Panc1 (cell line): ENCODE data around the gene ESCO1. TPM values are rescaled to one million over a fixed set of nuclear protein-coding genes. Genes with fewer than 3 reads are reported as not detected.

Experiments
- ATAC-seq: fragments of 200-7000 bp; cut with Tn5 transposase; 2 replicates; pipeline ENCODE4 v1.9.1; 2020; ENCODE audit warnings: mild to moderate bottlenecking, moderate library complexity
- BruUV-seq: library from RNA; stranded (reverse); fragments of 400-500 nt; replicated peaks from 2 replicates; lab custom pipeline; 2021; lab: Mats Ljungman, UMichigan
- CTCF ChIA-PET: fragments of 300-600 bp; sonication (Branson Sonifier 250); formaldehyde crosslinking; loops from one replicate; lab custom pipeline; 2022; ENCODE audit warnings: antibody characterized with exemption; lab: Charles Lee
- POLR2A ChIA-PET: fragments of 300-600 bp; sonication (Branson Sonifier 250); formaldehyde crosslinking; loops from one replicate; lab custom pipeline; 2022; ENCODE audit warnings: antibody characterized with exemption; lab: Charles Lee
- DNase-seq: peaks from one replicate; pipeline ENCODE4 v3.0.0-alpha.2; 2010; ENCODE audit warnings: low read depth, low spot score
- H3K27ac ChIP-seq: 2 replicates; pipeline ENCODE4 v1.5.1; 2011; ENCODE audit warnings: mild to moderate bottlenecking, low read length, inconsistent platforms
- H3K27me3 ChIP-seq: fragments of 200-500 bp; sonication (Bioruptor generic); 2 replicates; pipeline ENCODE4 v1.6.0; 2014; ENCODE audit warnings: low read length, inconsistent platforms; ENCODE audit not compliant: control insufficient read depth, insufficient read depth
- H3K36me3 ChIP-seq: fragments of 200-500 bp; sonication (Bioruptor generic); 2 replicates; pipeline ENCODE4 v1.5.1; 2014; ENCODE audit warnings: inconsistent platforms, mild to moderate bottlenecking, low read length, moderate library complexity; ENCODE audit not compliant: control insufficient read depth, insufficient read depth
- H3K4me1 ChIP-seq: 2 replicates; pipeline ENCODE4 v1.5.1; 2011; ENCODE audit warnings: inconsistent platforms, mild to moderate bottlenecking, low read length, moderate library complexity; ENCODE audit not compliant: control insufficient read depth, insufficient read depth
- H3K4me3 ChIP-seq, 2 experiments: 2 replicates each; pipeline ENCODE4 v1.5.1; 2011 to 2012; ENCODE audit warnings: low read depth in 2 of 2, low read length in 2 of 2, mild to moderate bottlenecking in 2 of 2, inconsistent platforms in 1 of 2, moderate library complexity in 1 of 2
- H3K9me3 ChIP-seq: fragments of 200-500 bp; sonication (Bioruptor generic); 2 replicates; pipeline ENCODE4 v1.5.1; 2014; ENCODE audit warnings: low read depth, mild to moderate bottlenecking, inconsistent platforms, low read length, moderate library complexity; ENCODE audit not compliant: control insufficient read depth, insufficient read depth
- REST ChIP-seq, 2 experiments: IDR thresholded peaks; 2 replicates each; pipeline ENCODE4 v1.6.1; 2011 to 2012; ENCODE audit warnings: low read depth in 2 of 2, control low read depth in 1 of 2, low read length in 1 of 2, mild to moderate bottlenecking in 1 of 2, moderate library complexity in 1 of 2; ENCODE audit not compliant: insufficient read depth in 1 of 2
- SIN3A ChIP-seq: IDR thresholded peaks from 2 replicates; pipeline ENCODE4 v1.6.1; 2012; ENCODE audit warnings: low read depth, mild to moderate bottlenecking, low read length, moderate library complexity, borderline replicate concordance; ENCODE audit not compliant: insufficient read depth
- TCF7L2 ChIP-seq: IDR thresholded peaks from 2 replicates; pipeline ENCODE4 v1.6.1; 2011; ENCODE audit warnings: mild to moderate bottlenecking, low read depth, low read length, inconsistent platforms
- in situ Hi-C: cut with HindIII; loops from 2 replicates; pipeline ENCODE4 v1.10.0; 2016; ENCODE audit warnings: low sequenced_read_pairs, low pct_unique_long_range_greater_than_20kb
- intact Hi-C: fragments of 100-400 bp; cut with micrococcal nuclease; formaldehyde crosslinking; loops from one replicate; pipeline ENCODE4 v1.10.0; 2022; ENCODE audit not compliant: unreplicated experiment
- total RNA-seq: library from RNA; stranded (reverse); gene quantifications from one replicate; pipeline ENCODE4 v1.2.1, GENCODE V29; 2021; ENCODE audit not compliant: unreplicated experiment
- TF ChIP-seq, protein P1 (sequence below): fragments of 450-650 bp; IDR thresholded peaks from 2 replicates; pipeline ENCODE4 v1.5.1; 2017; ENCODE audit warnings: mild to moderate bottlenecking

The ESCO1 gene
- total RNA-seq, 1 experiment from 2014 or later, result 15.4 TPM

GRCh38 chr18:21526463-21526862 is 74.0 kb downstream of the ESCO1 start:
- BruUV-seq, result no TSS peak
- Histone ChIP-seq H3K9me3 (no peaks in the 10 kb centered on the region), H3K4me1 (no peaks in the 10 kb centered on the region), H3K27me3 (no peaks in the 10 kb centered on the region), H3K27ac (no peak overlapping the region), H3K4me3 (no peak overlapping the region), H3K36me3 (peaks cover 14% of the 10 kb centered on the region)
- in situ Hi-C loops (no loop called here), intact Hi-C loops (no loop called here)
- DNase-seq (no peak), ATAC-seq (no peak)
- ChIA-PET CTCF (no interaction called here), POLR2A (no interaction called here)
- TF ChIP-seq SIN3A, result no peak
- no peak for TF ChIP-seq TCF7L2

DNA sequence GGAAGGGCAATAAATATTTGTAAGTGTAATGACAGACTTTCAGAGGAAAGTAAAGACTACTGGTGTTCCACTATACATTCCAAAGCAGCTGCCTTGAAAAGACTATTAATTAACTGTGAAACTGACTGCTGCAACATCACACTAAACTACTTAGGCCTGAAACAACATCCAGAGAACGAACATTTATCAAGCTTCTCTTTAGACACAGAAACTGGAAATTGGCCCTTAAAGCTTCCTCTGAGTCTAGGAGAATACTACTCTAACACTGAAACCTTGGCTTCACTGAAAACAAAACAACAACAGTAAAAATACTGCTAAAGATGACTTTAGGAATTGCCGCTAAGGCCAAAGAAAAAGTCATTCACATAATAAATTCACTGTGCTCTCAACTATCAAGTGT is 74.6 kb downstream of the ESCO1 start:
- no TSS peak for BruUV-seq
- no peak for TF ChIP-seq SIN3A
- TF ChIP-seq, protein P1, sequence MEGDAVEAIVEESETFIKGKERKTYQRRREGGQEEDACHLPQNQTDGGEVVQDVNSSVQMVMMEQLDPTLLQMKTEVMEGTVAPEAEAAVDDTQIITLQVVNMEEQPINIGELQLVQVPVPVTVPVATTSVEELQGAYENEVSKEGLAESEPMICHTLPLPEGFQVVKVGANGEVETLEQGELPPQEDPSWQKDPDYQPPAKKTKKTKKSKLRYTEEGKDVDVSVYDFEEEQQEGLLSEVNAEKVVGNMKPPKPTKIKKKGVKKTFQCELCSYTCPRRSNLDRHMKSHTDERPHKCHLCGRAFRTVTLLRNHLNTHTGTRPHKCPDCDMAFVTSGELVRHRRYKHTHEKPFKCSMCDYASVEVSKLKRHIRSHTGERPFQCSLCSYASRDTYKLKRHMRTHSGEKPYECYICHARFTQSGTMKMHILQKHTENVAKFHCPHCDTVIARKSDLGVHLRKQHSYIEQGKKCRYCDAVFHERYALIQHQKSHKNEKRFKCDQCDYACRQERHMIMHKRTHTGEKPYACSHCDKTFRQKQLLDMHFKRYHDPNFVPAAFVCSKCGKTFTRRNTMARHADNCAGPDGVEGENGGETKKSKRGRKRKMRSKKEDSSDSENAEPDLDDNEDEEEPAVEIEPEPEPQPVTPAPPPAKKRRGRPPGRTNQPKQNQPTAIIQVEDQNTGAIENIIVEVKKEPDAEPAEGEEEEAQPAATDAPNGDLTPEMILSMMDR, result no peak
- ChIA-PET POLR2A (no interaction called here), CTCF (no interaction called here)
- no peak for ATAC-seq
- Histone ChIP-seq H3K4me3 (no peak overlapping the region), H3K4me1 (no peaks in the 10 kb centered on the region), H3K27ac (no peak overlapping the region), H3K9me3 (no peaks in the 10 kb centered on the region), H3K27me3 (no peaks in the 10 kb centered on the region), H3K36me3 (peaks cover 14% of the 10 kb centered on the region)
- intact Hi-C loops (no loop called here), in situ Hi-C loops (no loop called here)
- no peak for DNase-seq

DNA sequence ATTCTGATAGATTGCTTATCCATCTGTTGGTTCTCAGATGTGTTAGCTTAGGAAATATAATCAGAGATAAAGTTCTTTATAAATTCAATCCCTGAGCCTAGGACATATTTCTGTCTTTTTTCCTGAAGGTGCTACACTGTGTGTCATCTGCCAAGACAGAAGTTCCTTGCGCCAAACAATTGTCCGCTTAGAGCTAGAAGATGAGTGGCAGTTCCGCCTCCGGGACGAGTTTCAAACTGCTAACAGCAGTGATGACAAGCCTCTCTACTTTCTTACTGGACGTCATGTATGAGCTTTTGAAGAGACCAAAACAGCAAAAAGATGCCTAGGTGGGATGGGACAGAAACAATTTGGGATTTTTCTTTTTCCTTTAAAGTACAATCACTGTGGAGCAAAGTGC is 78.0 kb downstream of the ESCO1 start:
- no peaks in the 10 kb centered on the region for H3K27me3 ChIP-seq
- peaks cover 5% of the 10 kb centered on the region for H3K36me3 ChIP-seq
- no peak for ATAC-seq
- H3K27ac ChIP-seq, result no peak overlapping the region
- CTCF ChIA-PET, result no interaction called here
- no peak overlapping the region for H3K4me3 ChIP-seq
- in situ Hi-C loops, result no loop called here
- no peak for DNase-seq
- TF ChIP-seq SIN3A, result no peak
- no peak for TF ChIP-seq REST (IDR thresholded peaks at IDR 0.05; ENCODE audit: insufficient read depth in 1 of 2, low read depth in 2 of 2, low read length in 1 of 2)
- TF ChIP-seq, protein P1, result no peak
- no peak for TF ChIP-seq TCF7L2
- no TSS peak for BruUV-seq
- H3K9me3 ChIP-seq, result no peaks in the 10 kb centered on the region
- POLR2A ChIA-PET, result no interaction called here
- no peaks in the 10 kb centered on the region for H3K4me1 ChIP-seq
- intact Hi-C loops, result no loop called here
